IMR-90 (cell line): ENCODE measurements around the gene TEX35. TPM values are rescaled to one million over a fixed set of nuclear protein-coding genes. Genes with fewer than 3 reads are reported as not detected.

ENCODE experiments used
- ATAC-seq: fragments of 200-7000 bp; cut with Tn5 transposase; 2 replicates; pipeline ENCODE4 v1.9.1; 2020; ENCODE audit warnings: low read depth, mild to moderate bottlenecking, moderate library complexity
- BruUV-seq: library from RNA; stranded (reverse); fragments of 400-500 nt; replicated peaks from 2 replicates; lab custom pipeline; 2021; lab: Mats Ljungman, UMichigan
- CTCF ChIA-PET: fragments of 300-600 bp; formaldehyde crosslinking; extraction: SDS; loops from one replicate; lab custom pipeline; 2021; ENCODE audit warnings: antibody characterized with exemption; lab: Yijun Ruan, JAX
- POLR2A ChIA-PET: fragments of 300-600 bp; sonication (Branson Sonifier 250); formaldehyde crosslinking; loops from one replicate; lab custom pipeline; 2022; ENCODE audit warnings: antibody characterized with exemption; ENCODE audit not compliant: unreplicated experiment; lab: Charles Lee
- DNase-seq: peaks from one replicate; pipeline ENCODE4 v3.0.0; 2013
- H2AFZ ChIP-seq: replicated peaks from 2 replicates; pipeline ENCODE3; 2013; ENCODE audit warnings: low read length, mild to moderate bottlenecking; ENCODE audit not compliant: poor library complexity
- H2AK5ac ChIP-seq: 2 replicates; pipeline ENCODE4 v1.6.1; 2013; ENCODE audit warnings: low read depth, low read length, inconsistent platforms
- H2AK9ac ChIP-seq: replicated peaks from 2 replicates; pipeline ENCODE3; 2013; ENCODE audit warnings: mild to moderate bottlenecking, low read depth, low read length, moderate library complexity; ENCODE audit not compliant: poor library complexity
- H2BK120ac ChIP-seq: 2 replicates; pipeline ENCODE4 v1.6.1; 2013; ENCODE audit warnings: low read depth, low read length, inconsistent platforms
- H2BK15ac ChIP-seq: 3 replicates; pipeline ENCODE4 v1.6.1; 2013; ENCODE audit warnings: low read depth, low read length, inconsistent platforms
- H2BK20ac ChIP-seq: 2 replicates; pipeline ENCODE4 v1.6.1; 2013; ENCODE audit warnings: low read depth, mild to moderate bottlenecking, inconsistent platforms, low read length, moderate library complexity
- H2BK5ac ChIP-seq: 2 replicates; pipeline ENCODE4 v1.6.1; 2013; ENCODE audit warnings: mild to moderate bottlenecking, low read depth, low read length, inconsistent platforms; ENCODE audit not compliant: poor library complexity, severe bottlenecking
- H3K14ac ChIP-seq: replicated peaks from 2 replicates; pipeline ENCODE4 v1.6.1; 2013; ENCODE audit warnings: low read depth, low read length, inconsistent platforms
- H3K18ac ChIP-seq: 2 replicates; pipeline ENCODE4 v1.6.1; 2013; ENCODE audit warnings: low read depth, low read length, control low read depth
- H3K23ac ChIP-seq: 2 replicates; pipeline ENCODE4 v1.6.1; 2013; ENCODE audit warnings: low read depth, low read length, inconsistent platforms
- H3K27ac ChIP-seq: 2 replicates; pipeline ENCODE4 v1.5.1; 2013; ENCODE audit warnings: mild to moderate bottlenecking, control low read depth, low read length; ENCODE audit not compliant: insufficient read depth
- H3K27me3 ChIP-seq: 2 replicates; pipeline ENCODE4 v1.6.1; 2013; ENCODE audit warnings: low read length; ENCODE audit not compliant: control insufficient read depth, insufficient read depth
- H3K36me3 ChIP-seq: 2 replicates; pipeline ENCODE4 v1.6.1; 2013; ENCODE audit warnings: low read length, mixed read lengths; ENCODE audit not compliant: control insufficient read depth, insufficient read depth
- H3K4ac ChIP-seq: 2 replicates; pipeline ENCODE4 v1.6.1; 2013; ENCODE audit warnings: low read depth, low read length, inconsistent platforms
- H3K4me1 ChIP-seq: 2 replicates; pipeline ENCODE4 v1.6.1; 2013; ENCODE audit warnings: low read length, mixed read lengths; ENCODE audit not compliant: control insufficient read depth, insufficient read depth
- H3K4me2 ChIP-seq: 2 replicates; pipeline ENCODE4 v1.6.1; 2013; ENCODE audit warnings: low read depth, mild to moderate bottlenecking, control low read depth, low read length, moderate library complexity
- H3K4me3 ChIP-seq: 2 replicates; pipeline ENCODE4 v1.5.1; 2013; ENCODE audit warnings: low read depth, mild to moderate bottlenecking, control low read depth, low read length, moderate library complexity; ENCODE audit not compliant: insufficient read depth
- H3K56ac ChIP-seq: 2 replicates; pipeline ENCODE4 v1.6.1; 2013; ENCODE audit warnings: low read length, inconsistent platforms; ENCODE audit not compliant: insufficient read depth; ENCODE audit errors: extremely low read depth
- H3K79me1 ChIP-seq, 2 experiments: 2 replicates each; pipeline ENCODE4 v1.6.1; 2013; ENCODE audit warnings: low read length in 2 of 2, inconsistent platforms in 1 of 2, low read depth in 1 of 2
- H3K9ac ChIP-seq: 2 replicates; pipeline ENCODE4 v1.6.1; 2013; ENCODE audit warnings: low read depth, low read length, control low read depth
- H3K9me1 ChIP-seq: 2 replicates; pipeline ENCODE4 v1.6.1; 2013; ENCODE audit warnings: low read length, inconsistent platforms; ENCODE audit not compliant: insufficient read depth
- H3K9me3 ChIP-seq: 2 replicates; pipeline ENCODE4 v1.6.1; 2013; ENCODE audit warnings: low read length; ENCODE audit not compliant: control insufficient read depth, insufficient read depth
- H4K20me1 ChIP-seq: 2 replicates; pipeline ENCODE4 v1.6.1; 2013; ENCODE audit warnings: low read length, inconsistent platforms; ENCODE audit not compliant: insufficient read depth
- H4K5ac ChIP-seq: 2 replicates; pipeline ENCODE4 v1.6.1; 2013; ENCODE audit warnings: mild to moderate bottlenecking, low read depth, low read length, control low read depth
- H4K8ac ChIP-seq, 2 experiments: 2 replicates each; pipeline ENCODE4 v1.6.1; 2013; ENCODE audit warnings: low read depth in 2 of 2, low read length in 2 of 2, control low read depth in 1 of 2, inconsistent platforms in 1 of 2
- H4K91ac ChIP-seq: 2 replicates; pipeline ENCODE4 v1.6.1; 2013; ENCODE audit warnings: low read depth, low read length, inconsistent platforms; ENCODE audit not compliant: insufficient read depth
- MAFK ChIP-seq: IDR thresholded peaks from 2 replicates; pipeline ENCODE4 v1.6.1; 2012; ENCODE audit warnings: low read depth, low read length, improper control_type of control experiment
- MAZ ChIP-seq: IDR thresholded peaks from 2 replicates; pipeline ENCODE4 v1.6.1; 2012; ENCODE audit warnings: low read depth, mild to moderate bottlenecking, low read length, improper control_type of control experiment, moderate library complexity, borderline replicate concordance
- NFE2L2 ChIP-seq: fragments of 150-350 bp; IDR thresholded peaks from 2 replicates; pipeline ENCODE4 v1.6.1; 2016; ENCODE audit warnings: low read depth, mild to moderate bottlenecking, low read length
- POLR2A ChIP-seq: IDR thresholded peaks from 2 replicates; pipeline ENCODE4 v1.6.1; 2012; ENCODE audit warnings: mild to moderate bottlenecking, low read depth, low read length
- RAD21 ChIP-seq: IDR thresholded peaks from 2 replicates; pipeline ENCODE4 v1.6.1; 2012; ENCODE audit warnings: low read length, improper control_type of control experiment
- RCOR1 ChIP-seq: IDR thresholded peaks from 2 replicates; pipeline ENCODE4 v1.6.1; 2012; ENCODE audit warnings: mild to moderate bottlenecking, low read length, improper control_type of control experiment; ENCODE audit not compliant: insufficient replicate concordance
- RFX5 ChIP-seq: IDR thresholded peaks from 2 replicates; pipeline ENCODE4 v1.8.0; 2012; ENCODE audit warnings: low read depth, mild to moderate bottlenecking, low read length, moderate library complexity
- SMC3 ChIP-seq: fragments of 150-350 bp; IDR thresholded peaks from 2 replicates; pipeline ENCODE4 v1.6.1; 2016; ENCODE audit warnings: low read depth, mild to moderate bottlenecking, antibody characterized with exemption, low read length, moderate library complexity
- WGBS, 2 experiments: methylation state at CpG; one replicate each; pipeline versions ENCODE4 v1.1.5 to v1.1.7; 2013; ENCODE audit warnings: missing lambda C conversion rate in 2 of 2; ENCODE audit not compliant: insufficient read length in 1 of 2; ENCODE audit errors: extremely low coverage in 2 of 2; 5-methylcytosine and 5-hydroxymethylcytosine counted together
- dilution Hi-C: fragments of 300-500 bp; cut with HindIII; formaldehyde crosslinking; loops from one replicate; pipeline ENCODE4 v1.14.3; 2018; ENCODE audit warnings: low sequenced_read_pairs; ENCODE audit not compliant: unreplicated experiment
- in situ Hi-C: fragments of 300-500 bp; cut with MboI; formaldehyde crosslinking; loops from 3 replicates; pipeline ENCODE4 v1.14.3; 2019; ENCODE audit warnings: low sequenced_read_pairs, inconsistent platforms, mixed read lengths
- intact Hi-C: fragments of 100-400 bp; cut with micrococcal nuclease; formaldehyde crosslinking; loops from 2 replicates; pipeline ENCODE4 v1.10.0; 2022
- polyA plus RNA-seq, 3 experiments: library from polyadenylated mRNA; depleted of rRNA; stranded (reverse); fragments of >200 nt; gene quantifications; 2 replicates each; pipeline ENCODE4 v1.2.3, GENCODE V29; 2012; ENCODE audit warnings: low replicate concordance in 1 of 3
- total RNA-seq: library from RNA; depleted of rRNA; stranded (reverse); fragments of >200 nt; gene quantifications from 2 replicates; pipeline ENCODE4 v1.2.3, GENCODE V29; 2012
- TF ChIP-seq, protein P1 (sequence below): conservative IDR thresholded peaks from 2 replicates; pipeline ENCODE4 v1.5.1; 2012; ENCODE audit warnings: mild to moderate bottlenecking, low read depth, low read length, improper control_type of control experiment
- TF ChIP-seq, protein P2 (sequence below): fragments of 150-350 bp; IDR thresholded peaks from 2 replicates; pipeline ENCODE4 v1.6.1; 2016; ENCODE audit warnings: low read depth, mild to moderate bottlenecking, low read length, moderate library complexity, borderline replicate concordance
- TF ChIP-seq, protein P3 (sequence below): fragments of 150-350 bp; IDR thresholded peaks from 2 replicates; pipeline ENCODE4 v1.6.1; 2017; ENCODE audit warnings: mild to moderate bottlenecking, antibody characterized with exemption, low read length, low read depth

Gene TEX35
- total and polyA plus RNA-seq, 2 of the 4 experiments (the other 2 are of a cell fraction) = 0.05 TPM; not detected in 1

DNA sequence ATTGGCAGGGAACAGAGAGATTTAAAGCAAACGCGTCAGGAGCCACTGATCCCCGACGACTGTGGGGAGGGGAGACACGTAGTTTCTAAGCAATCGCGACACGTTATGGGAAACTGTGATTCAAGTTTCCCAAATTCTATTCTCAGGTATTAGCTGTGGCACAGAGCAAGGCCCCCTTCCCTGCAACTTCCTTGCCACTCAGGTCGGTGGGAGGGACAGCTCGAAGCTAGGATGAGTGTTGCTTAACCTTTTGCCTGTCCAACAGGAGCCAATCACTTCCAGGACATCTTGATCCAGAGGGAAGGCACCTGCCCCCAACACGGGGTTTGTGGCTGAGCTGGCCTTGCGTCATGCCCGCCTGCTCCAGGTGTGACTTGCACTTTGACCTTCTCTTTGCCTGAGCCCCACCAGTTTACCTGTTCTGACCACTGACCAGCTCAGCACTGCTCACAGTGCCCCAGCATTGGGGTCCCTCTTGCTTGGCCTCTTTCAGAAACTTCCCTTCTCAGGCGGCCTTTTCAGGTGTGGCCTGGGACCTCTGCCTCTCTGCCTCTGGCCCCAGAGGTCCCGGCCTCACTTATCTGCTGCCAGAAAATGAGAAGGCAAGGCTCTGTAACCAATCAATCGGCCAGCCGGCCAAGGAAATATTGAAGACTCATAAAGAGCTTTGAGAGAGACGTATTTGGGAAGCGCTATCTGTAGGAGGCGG is 24.6 kb downstream of the TEX35 start:
- in situ Hi-C loops (loop anchor here (10.0 kb wide), 1 partner anchor 827 kb away; the partner anchor contains the start of gene AXDND1), dilution Hi-C loops (no loop called here), intact Hi-C loops (no loop called here)
- Histone ChIP-seq H2BK20ac (peak overlapping the region; percentile 94), H3K9me1 (peaks cover 37% of the 10 kb centered on the region), H2BK5ac (peak overlapping the region; percentile 83), H3K79me1 (0 out of 4 replicates have a peak, but pooled peaks cover 0 to 11% of the 10 kb centered on the region in 2 experiments), H2AFZ (peak overlapping the region; percentile 82), H2BK15ac (peak overlapping the region; percentile 60; the same call in 2 of the 3 replicates), H3K4me1 (peaks cover 41% of the 10 kb centered on the region), H3K36me3 (no peaks in the 10 kb centered on the region), H3K9ac (no peak overlapping the region), H4K20me1 (peaks cover 4% of the 10 kb centered on the region; the same call in 1 of the 2 replicates), H3K18ac (peak overlapping the region; percentile 46), H3K4me2 (peak overlapping the region; percentile 29), H3K4ac (peak overlapping the region; percentile 94), H3K27me3 (no peaks in the 10 kb centered on the region), H3K4me3 (no peak overlapping the region), H2BK120ac (peak overlapping the region; percentile 94), H2AK9ac (peak overlapping the region; percentile 89), H3K23ac (peak overlapping the region; percentile 62; the same call in 1 of the 2 replicates), H3K14ac (peak overlapping the region; percentile 78), H3K9me3 (no peaks in the 10 kb centered on the region), H4K91ac (peak overlapping the region; percentile 93), H4K8ac (peak overlapping the region; percentile 27 to 91; a peak in 3 of 4 replicates), H3K56ac (peak overlapping the region; percentile 40), H4K5ac (peak overlapping the region; percentile 37), H2AK5ac (peak overlapping the region; percentile 99), H3K27ac (peak overlapping the region; percentile 64)
- POLR2A ChIA-PET = interaction anchor here (0.6 kb wide), 1 partner anchor 187 kb away, joined by 3 read pairs; no protein-coding TSS in a partner anchor
- DNase-seq = no peak
- 84% methylated on average over 9 of the region's 20 CpGs; no CpG with 5 or more reads in 1 of the 2 experiments for WGBS, 2 experiments
- TF ChIP-seq RAD21 (no peak), MAFK (no peak), RFX5 (no peak), NFE2L2 (no peak), SMC3 (no peak), POLR2A (no peak), MAZ (no peak), RCOR1 (no peak)
- TF ChIP-seq, protein P1, sequence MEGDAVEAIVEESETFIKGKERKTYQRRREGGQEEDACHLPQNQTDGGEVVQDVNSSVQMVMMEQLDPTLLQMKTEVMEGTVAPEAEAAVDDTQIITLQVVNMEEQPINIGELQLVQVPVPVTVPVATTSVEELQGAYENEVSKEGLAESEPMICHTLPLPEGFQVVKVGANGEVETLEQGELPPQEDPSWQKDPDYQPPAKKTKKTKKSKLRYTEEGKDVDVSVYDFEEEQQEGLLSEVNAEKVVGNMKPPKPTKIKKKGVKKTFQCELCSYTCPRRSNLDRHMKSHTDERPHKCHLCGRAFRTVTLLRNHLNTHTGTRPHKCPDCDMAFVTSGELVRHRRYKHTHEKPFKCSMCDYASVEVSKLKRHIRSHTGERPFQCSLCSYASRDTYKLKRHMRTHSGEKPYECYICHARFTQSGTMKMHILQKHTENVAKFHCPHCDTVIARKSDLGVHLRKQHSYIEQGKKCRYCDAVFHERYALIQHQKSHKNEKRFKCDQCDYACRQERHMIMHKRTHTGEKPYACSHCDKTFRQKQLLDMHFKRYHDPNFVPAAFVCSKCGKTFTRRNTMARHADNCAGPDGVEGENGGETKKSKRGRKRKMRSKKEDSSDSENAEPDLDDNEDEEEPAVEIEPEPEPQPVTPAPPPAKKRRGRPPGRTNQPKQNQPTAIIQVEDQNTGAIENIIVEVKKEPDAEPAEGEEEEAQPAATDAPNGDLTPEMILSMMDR = no peak
- TF ChIP-seq, protein P2, sequence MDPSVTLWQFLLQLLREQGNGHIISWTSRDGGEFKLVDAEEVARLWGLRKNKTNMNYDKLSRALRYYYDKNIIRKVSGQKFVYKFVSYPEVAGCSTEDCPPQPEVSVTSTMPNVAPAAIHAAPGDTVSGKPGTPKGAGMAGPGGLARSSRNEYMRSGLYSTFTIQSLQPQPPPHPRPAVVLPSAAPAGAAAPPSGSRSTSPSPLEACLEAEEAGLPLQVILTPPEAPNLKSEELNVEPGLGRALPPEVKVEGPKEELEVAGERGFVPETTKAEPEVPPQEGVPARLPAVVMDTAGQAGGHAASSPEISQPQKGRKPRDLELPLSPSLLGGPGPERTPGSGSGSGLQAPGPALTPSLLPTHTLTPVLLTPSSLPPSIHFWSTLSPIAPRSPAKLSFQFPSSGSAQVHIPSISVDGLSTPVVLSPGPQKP = no peak
- TF ChIP-seq, protein P3, sequence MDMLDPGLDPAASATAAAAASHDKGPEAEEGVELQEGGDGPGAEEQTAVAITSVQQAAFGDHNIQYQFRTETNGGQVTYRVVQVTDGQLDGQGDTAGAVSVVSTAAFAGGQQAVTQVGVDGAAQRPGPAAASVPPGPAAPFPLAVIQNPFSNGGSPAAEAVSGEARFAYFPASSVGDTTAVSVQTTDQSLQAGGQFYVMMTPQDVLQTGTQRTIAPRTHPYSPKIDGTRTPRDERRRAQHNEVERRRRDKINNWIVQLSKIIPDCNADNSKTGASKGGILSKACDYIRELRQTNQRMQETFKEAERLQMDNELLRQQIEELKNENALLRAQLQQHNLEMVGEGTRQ = no peak
- ATAC-seq = no peak
- CTCF ChIA-PET = interaction anchor here (0.6 to 2.9 kb wide), 3 partner anchors 237 to 698 kb away, joined by 3 to 12 read pairs (median 9); no protein-coding TSS in a partner anchor
- BruUV-seq = no TSS peak
